ENCODE measurements around the gene MGAT4A. TPM values are rescaled to one million over a fixed set of nuclear protein-coding genes. Genes with fewer than 3 reads are reported as not detected.

MGAT4A gene
- total and polyA plus RNA-seq, 2 experiments from 2014 or later = 4.4 to 5.6 TPM

- TF ChIP-seq, protein P1, sequence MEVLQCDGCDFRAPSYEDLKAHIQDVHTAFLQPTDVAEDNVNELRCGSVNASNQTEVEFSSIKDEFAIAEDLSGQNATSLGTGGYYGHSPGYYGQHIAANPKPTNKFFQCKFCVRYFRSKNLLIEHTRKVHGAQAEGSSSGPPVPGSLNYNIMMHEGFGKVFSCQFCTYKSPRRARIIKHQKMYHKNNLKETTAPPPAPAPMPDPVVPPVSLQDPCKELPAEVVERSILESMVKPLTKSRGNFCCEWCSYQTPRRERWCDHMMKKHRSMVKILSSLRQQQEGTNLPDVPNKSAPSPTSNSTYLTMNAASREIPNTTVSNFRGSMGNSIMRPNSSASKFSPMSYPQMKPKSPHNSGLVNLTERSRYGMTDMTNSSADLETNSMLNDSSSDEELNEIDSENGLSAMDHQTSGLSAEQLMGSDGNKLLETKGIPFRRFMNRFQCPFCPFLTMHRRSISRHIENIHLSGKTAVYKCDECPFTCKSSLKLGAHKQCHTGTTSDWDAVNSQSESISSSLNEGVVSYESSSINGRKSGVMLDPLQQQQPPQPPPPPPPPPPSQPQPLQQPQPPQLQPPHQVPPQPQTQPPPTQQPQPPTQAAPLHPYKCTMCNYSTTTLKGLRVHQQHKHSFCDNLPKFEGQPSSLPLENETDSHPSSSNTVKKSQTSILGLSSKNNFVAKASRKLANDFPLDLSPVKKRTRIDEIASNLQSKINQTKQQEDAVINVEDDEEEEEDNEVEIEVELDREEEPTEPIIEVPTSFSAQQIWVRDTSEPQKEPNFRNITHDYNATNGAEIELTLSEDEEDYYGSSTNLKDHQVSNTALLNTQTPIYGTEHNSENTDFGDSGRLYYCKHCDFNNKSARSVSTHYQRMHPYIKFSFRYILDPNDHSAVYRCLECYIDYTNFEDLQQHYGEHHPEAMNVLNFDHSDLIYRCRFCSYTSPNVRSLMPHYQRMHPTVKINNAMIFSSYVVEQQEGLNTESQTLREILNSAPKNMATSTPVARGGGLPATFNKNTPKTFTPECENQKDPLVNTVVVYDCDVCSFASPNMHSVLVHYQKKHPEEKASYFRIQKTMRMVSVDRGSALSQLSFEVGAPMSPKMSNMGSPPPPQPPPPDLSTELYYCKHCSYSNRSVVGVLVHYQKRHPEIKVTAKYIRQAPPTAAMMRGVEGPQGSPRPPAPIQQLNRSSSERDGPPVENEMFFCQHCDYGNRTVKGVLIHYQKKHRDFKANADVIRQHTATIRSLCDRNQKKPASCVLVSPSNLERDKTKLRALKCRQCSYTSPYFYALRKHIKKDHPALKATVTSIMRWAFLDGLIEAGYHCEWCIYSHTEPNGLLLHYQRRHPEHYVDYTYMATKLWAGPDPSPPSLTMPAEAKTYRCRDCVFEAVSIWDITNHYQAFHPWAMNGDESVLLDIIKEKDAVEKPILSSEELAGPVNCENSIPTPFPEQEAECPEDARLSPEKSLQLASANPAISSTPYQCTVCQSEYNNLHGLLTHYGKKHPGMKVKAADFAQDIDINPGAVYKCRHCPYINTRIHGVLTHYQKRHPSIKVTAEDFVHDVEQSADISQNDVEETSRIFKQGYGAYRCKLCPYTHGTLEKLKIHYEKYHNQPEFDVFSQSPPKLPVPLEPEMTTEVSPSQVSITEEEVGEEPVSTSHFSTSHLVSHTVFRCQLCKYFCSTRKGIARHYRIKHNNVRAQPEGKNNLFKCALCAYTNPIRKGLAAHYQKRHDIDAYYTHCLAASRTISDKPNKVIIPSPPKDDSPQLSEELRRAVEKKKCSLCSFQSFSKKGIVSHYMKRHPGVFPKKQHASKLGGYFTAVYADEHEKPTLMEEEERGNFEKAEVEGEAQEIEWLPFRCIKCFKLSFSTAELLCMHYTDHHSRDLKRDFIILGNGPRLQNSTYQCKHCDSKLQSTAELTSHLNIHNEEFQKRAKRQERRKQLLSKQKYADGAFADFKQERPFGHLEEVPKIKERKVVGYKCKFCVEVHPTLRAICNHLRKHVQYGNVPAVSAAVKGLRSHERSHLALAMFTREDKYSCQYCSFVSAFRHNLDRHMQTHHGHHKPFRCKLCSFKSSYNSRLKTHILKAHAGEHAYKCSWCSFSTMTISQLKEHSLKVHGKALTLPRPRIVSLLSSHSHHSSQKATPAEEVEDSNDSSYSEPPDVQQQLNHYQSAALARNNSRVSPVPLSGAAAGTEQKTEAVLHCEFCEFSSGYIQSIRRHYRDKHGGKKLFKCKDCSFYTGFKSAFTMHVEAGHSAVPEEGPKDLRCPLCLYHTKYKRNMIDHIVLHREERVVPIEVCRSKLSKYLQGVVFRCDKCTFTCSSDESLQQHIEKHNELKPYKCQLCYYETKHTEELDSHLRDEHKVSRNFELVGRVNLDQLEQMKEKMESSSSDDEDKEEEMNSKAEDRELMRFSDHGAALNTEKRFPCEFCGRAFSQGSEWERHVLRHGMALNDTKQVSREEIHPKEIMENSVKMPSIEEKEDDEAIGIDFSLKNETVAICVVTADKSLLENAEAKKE (CRISPR knock-in tag; IDR thresholded peaks at IDR 0.05) = no peak
- TF ChIP-seq ZNF114 (CRISPR knock-in tag; IDR thresholded peaks at IDR 0.05) (no peak), POLR2AphosphoS5 (IDR thresholded peaks at IDR 0.05; ENCODE audit: low read depth) (no peak), JUNB (IDR thresholded peaks at IDR 0.05; ENCODE audit: unreplicated experiment) (no peak), CREB1 (CRISPR knock-in tag; IDR thresholded peaks at IDR 0.05; ENCODE audit: low read depth) (no peak)
These were observed 20.2 kb downstream of the MGAT4A start (continued) for GRCh38 chr2:98710734-98711133.

DNA sequence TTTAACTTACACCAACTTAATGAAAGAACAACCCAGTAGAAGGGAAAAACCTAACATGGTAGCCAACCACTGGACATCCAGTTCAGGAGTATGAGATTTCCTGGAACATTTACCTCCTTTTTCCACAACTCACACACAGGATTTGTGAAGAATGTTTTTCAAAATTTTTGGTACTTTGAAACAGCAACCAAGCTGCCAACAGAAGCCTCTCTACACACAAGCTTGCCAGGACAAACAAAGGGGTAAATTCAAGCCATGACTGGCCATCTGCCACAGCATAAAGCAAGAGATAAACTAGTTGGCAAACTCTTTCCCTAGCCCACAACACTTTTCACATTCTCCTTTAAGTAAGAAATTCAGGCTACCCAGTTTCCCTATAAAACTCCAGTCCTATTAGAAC is 21.4 kb downstream of the MGAT4A start:
- no peaks in the 10 kb centered on the region for H3K9me3 Mint-ChIP-seq
- H3K4me1 Mint-ChIP-seq = no peaks in the 10 kb centered on the region
- H3F3A ChIP-seq (replicated peaks; ENCODE audit: low read depth) = no peaks in the 10 kb centered on the region
- H3K36me3 Mint-ChIP-seq (ENCODE audit: low read depth) = no peaks in the 10 kb centered on the region
- H4K20me1 ChIP-seq (replicated peaks; ENCODE audit: insufficient read depth) = no peaks in the 10 kb centered on the region
- H3K4me3 Mint-ChIP-seq = no peak overlapping the region
- no peaks in the 10 kb centered on the region for H3K9me2 ChIP-seq (ENCODE audit: insufficient read depth)
- H3K36me3 ChIP-seq (ENCODE audit: insufficient read depth) = no peaks in the 10 kb centered on the region
- H3K4me1 ChIP-seq (ENCODE audit: insufficient read depth) = no peaks in the 10 kb centered on the region
- H3K27ac ChIP-seq (ENCODE audit: low read depth) = no peak overlapping the region
- H3K27me3 Mint-ChIP-seq (ENCODE audit: insufficient read depth, low read depth, poor library complexity) = no peaks in the 10 kb centered on the region
- no peak overlapping the region for H3K4me3 ChIP-seq
- no peak overlapping the region for H3K27ac Mint-ChIP-seq
- no peak overlapping the region for H3K4me2 ChIP-seq
- H2AFZ ChIP-seq = no peak overlapping the region
- H3K79me2 ChIP-seq (replicated peaks; ENCODE audit: insufficient read depth) = no peaks in the 10 kb centered on the region
- DNase-seq (ENCODE audit: low spot score) (no peak), ATAC-seq (no peak)
- no peaks in the 10 kb centered on the region for H3K27me3 ChIP-seq (ENCODE audit: insufficient read depth)
- TF ChIP-seq STAT1 (IDR thresholded peaks at IDR 0.05; ENCODE audit: unreplicated experiment) = no peak
- TF ChIP-seq EZH2 (IDR thresholded peaks at IDR 0.05; ENCODE audit: low read depth, unreplicated experiment) = no peak
- no peak for TF ChIP-seq CREB1 (CRISPR knock-in tag; IDR thresholded peaks at IDR 0.05; ENCODE audit: low read depth)
- TF ChIP-seq JUNB (IDR thresholded peaks at IDR 0.05; ENCODE audit: unreplicated experiment) = no peak
- no peak for TF ChIP-seq ETS1 (IDR thresholded peaks at IDR 0.05)
- no peak for TF ChIP-seq ZNF114 (CRISPR knock-in tag; IDR thresholded peaks at IDR 0.05)
- no peak for TF ChIP-seq ZNF331 (CRISPR knock-in tag; IDR thresholded peaks at IDR 0.05; ENCODE audit: low read depth)
- no peak for TF ChIP-seq REST (IDR thresholded peaks at IDR 0.05; ENCODE audit: unreplicated experiment)
- TF ChIP-seq NANOG (IDR thresholded peaks at IDR 0.05; ENCODE audit: borderline replicate concordance) = no peak
- no peak for TF ChIP-seq EZH2phosphoT487 (IDR thresholded peaks at IDR 0.05; ENCODE audit: unreplicated experiment)

Measured in GM23338 (cell line).